Tibial nerve (tissue), 4 donors: ENCODE results near the gene MCUB. TPM values are rescaled to one million over a fixed set of nuclear protein-coding genes. Genes with fewer than 3 reads are reported as not detected.
A peak's percentile ranks its signal among the peaks of the same experiment; 100 is the strongest.

Source experiments
- DNase-seq, 2 donors: peaks; one replicate each; pipeline ENCODE4 v3.0.0-alpha.2; 2019; ENCODE audit warnings: low spot score in 2 of 2
- H3K27ac ChIP-seq, 4 donors: fragments of 200-600 bp; sonication (generic) in 3 of 4; one replicate each; pipeline ENCODE4 v1.5.1; 2017 to 2019; ENCODE audit warnings: mild to moderate bottlenecking in 1 of 4
- H3K27me3 ChIP-seq, 2 donors: fragments of 200-600 bp; sonication (generic) in 1 of 2; one replicate each; pipeline versions ENCODE4 v1.5.1 to v1.6.0; 2017 to 2019
- H3K36me3 ChIP-seq, 3 donors: fragments of 200-600 bp; sonication (generic); one replicate each; pipeline ENCODE4 v1.5.1; 2018 to 2019
- H3K4me1 ChIP-seq, 4 donors: fragments of 200-600 bp; sonication (generic) in 3 of 4; one replicate each; pipeline ENCODE4 v1.5.1; 2017 to 2019
- H3K4me3 ChIP-seq, 4 donors: fragments of 200-600 bp; sonication (generic) in 3 of 4; one replicate each; pipeline ENCODE4 v1.5.1; 2017 to 2019; ENCODE audit warnings: mild to moderate bottlenecking in 1 of 4, moderate library complexity in 1 of 4
- H3K9me3 ChIP-seq, 4 donors: fragments of 200-600 bp; sonication (generic) in 3 of 4; one replicate each; pipeline ENCODE4 v1.5.1; 2017 to 2019
- CTCF ChIP-seq, 5 experiments: fragments of 200-600 bp in 3 of 5; fragments of 450-650 bp in 2 of 5; sonication (generic) in 3 of 5; IDR thresholded peaks; one replicate each; pipeline ENCODE4 v1.5.1; 2016 to 2019; ENCODE audit warnings: antibody characterized with exemption in 5 of 5, mild to moderate bottlenecking in 3 of 5, moderate library complexity in 2 of 5
- EP300 ChIP-seq, 2 donors: sonication (generic); formaldehyde crosslinking; IDR thresholded peaks; one replicate each; pipeline ENCODE4 v1.6.1; 2017; ENCODE audit warnings: antibody characterized with exemption in 2 of 2, mild to moderate bottlenecking in 1 of 2
- POLR2A ChIP-seq, 2 donors: fragments of 450-650 bp; IDR thresholded peaks; one replicate each; pipeline ENCODE4 v1.6.1; 2017; ENCODE audit warnings: antibody characterized with exemption in 2 of 2, mild to moderate bottlenecking in 2 of 2, moderate library complexity in 2 of 2
- whole genome bisulfite sequencing, 2 donors: methylation state at CpG; one replicate each; pipeline ENCODE4 v1.1.5; 2018; 5-methylcytosine and 5-hydroxymethylcytosine counted together
- total RNA-seq, 4 donors: library from RNA; depleted of rRNA; stranded (reverse); fragments of >200 nt; gene quantifications; one replicate each; pipeline ENCODE4 v1.1.0, GENCODE V29; 2016

Gene MCUB
- total RNA-seq, 4 donors from 2014 or later: 15.5 to 57.3 (median 24.4) TPM

GRCh38 chr4:109721033-109721432, 161.0 kb downstream of the MCUB start:
- no peak overlapping the region for H3K4me3 ChIP-seq
- no peak for DNase-seq
- no peak overlapping the region for H3K27ac ChIP-seq
- peaks cover 0 to 18% (median 0%) of the 10 kb centered on the region in 3 donors for H3K36me3 ChIP-seq
- no peak for TF ChIP-seq CTCF (IDR thresholded peaks at IDR 0.05)
- no peak for TF ChIP-seq POLR2A (IDR thresholded peaks at IDR 0.05)
- TF ChIP-seq EP300 (IDR thresholded peaks at IDR 0.05): no peak
- H3K4me1 ChIP-seq: no peaks in the 10 kb centered on the region
- H3K27me3 ChIP-seq: no peaks in the 10 kb centered on the region
- WGBS, 2 donors: 95 to 96% methylated on average over 7 of the region's 7 CpGs
- H3K9me3 ChIP-seq: no peaks in the 10 kb centered on the region

- Histone ChIP-seq H3K27me3 (no peaks in the 10 kb centered on the region), H3K27ac (no peak overlapping the region), H3K36me3 (peaks cover 0 to 5% (median 0%) of the 10 kb centered on the region in 3 donors), H3K9me3 (no peaks in the 10 kb centered on the region), H3K4me3 (no peak overlapping the region), H3K4me1 (no peaks in the 10 kb centered on the region)
- TF ChIP-seq EP300 (IDR thresholded peaks at IDR 0.05): no peak
- DNase-seq: no peak
Observed at GRCh38 chr4:109722357-109722756, 162.3 kb downstream of the MCUB start.

- 86 to 87% methylated on average over 2 of the region's 2 CpGs for WGBS, 2 donors
- H3K4me3 ChIP-seq: no peak overlapping the region
- DNase-seq: no peak
- peaks cover 0 to 2% (median 0%) of the 10 kb centered on the region in 4 donors for H3K4me1 ChIP-seq
- no peaks in the 10 kb centered on the region for H3K9me3 ChIP-seq
- TF ChIP-seq CTCF (IDR thresholded peaks at IDR 0.05) (no peak), POLR2A (IDR thresholded peaks at IDR 0.05) (no peak), EP300 (IDR thresholded peaks at IDR 0.05) (no peak)
- H3K27me3 ChIP-seq: no peaks in the 10 kb centered on the region
- H3K36me3 ChIP-seq: no peaks in the 10 kb centered on the region
- no peak overlapping the region for H3K27ac ChIP-seq
Observed at GRCh38 chr4:109723110-109723509, 163.1 kb downstream of the MCUB start.

- TF ChIP-seq EP300 (IDR thresholded peaks at IDR 0.05) (no peak), POLR2A (IDR thresholded peaks at IDR 0.05) (no peak), CTCF (IDR thresholded peaks at IDR 0.05) (no peak)
- peak overlapping the region in 1 of 4 donors; percentile 83 for H3K4me3 ChIP-seq
- no peaks in the 10 kb centered on the region for H3K36me3 ChIP-seq
- no peaks in the 10 kb centered on the region for H3K27me3 ChIP-seq
- no peaks in the 10 kb centered on the region for H3K9me3 ChIP-seq
- no peak overlapping the region for H3K27ac ChIP-seq
- peaks cover 0 to 20% (median 12%) of the 10 kb centered on the region in 4 donors for H3K4me1 ChIP-seq
- 80 to 85% methylated on average over 6 of the region's 6 CpGs for WGBS, 2 donors
- no peak for DNase-seq
Observed at GRCh38 chr4:109728385-109728784, 168.3 kb downstream of the MCUB start.

- Histone ChIP-seq H3K4me1 (peaks cover 0 to 20% (median 12%) of the 10 kb centered on the region in 4 donors), H3K27me3 (no peaks in the 10 kb centered on the region), H3K36me3 (no peaks in the 10 kb centered on the region), H3K4me3 (peak overlapping the region; percentile 73 to 99 (median 88)), H3K9me3 (no peaks in the 10 kb centered on the region), H3K27ac (peak overlapping the region in 3 of 4 donors; percentile 72 to 89 (median 82))
- TF ChIP-seq EP300 (IDR thresholded peaks at IDR 0.05) (no peak), POLR2A (IDR thresholded peaks at IDR 0.05) (no peak), CTCF (IDR thresholded peaks at IDR 0.05) (no peak)
- DNase-seq: no peak
- WGBS, 2 donors: 3% methylated on average over 20 to 25 of the region's 25 CpGs
Observed at GRCh38 chr4:109729117-109729717, 169.2 kb downstream of the MCUB start.
